GM12872 (cell line): ENCODE data around the gene RNF40.

Source experiments
- CTCF ChIP-seq: IDR thresholded peaks from 3 replicates; pipeline ENCODE4 v1.5.1; 2011; ENCODE audit warnings: low read depth, mild to moderate bottlenecking, low read length, moderate library complexity; ENCODE audit not compliant: insufficient read depth

The RNF40 gene

GRCh38 chr16:30782486-30783279 is 20.6 kb downstream of the RNF40 start:
- TF ChIP-seq CTCF = no peak

- no peak for TF ChIP-seq CTCF
Measured at GRCh38 chr16:30783280-30784109, 21.4 kb downstream of the RNF40 start.

GRCh38 chr16:30784215-30784614 is 22.1 kb downstream of the RNF40 start:
- no peak for TF ChIP-seq CTCF

GRCh38 chr16:30785126-30786106 is 23.3 kb downstream of the RNF40 start:
- no peak for TF ChIP-seq CTCF

GRCh38 chr16:30786115-30786935 is 24.2 kb downstream of the RNF40 start:
- TF ChIP-seq CTCF = no peak

GRCh38 chr16:30786936-30787612 is 25.0 kb downstream of the RNF40 start, which contains the start of gene ZNF629:
Gene ZNF629 (minus strand): TSS chr16:30787205. CDS start chr16:30784482, 2,723 bp downstream.
- no peak for TF ChIP-seq CTCF
